NB4 (cell line): Measurements from ENCODE around the gene PHPT1.
"Not testable (repeated sequence)": the region's sequence is repeated elsewhere in the genome, so short reads cannot be mapped to it uniquely, and the experiment has no call there.

ENCODE experiments used
- DNase-seq: peaks from one replicate; pipeline ENCODE4 v3.0.0; 2010; ENCODE audit warnings: low read depth
- H3K4me3 ChIP-seq: one replicate; pipeline ENCODE4 v1.5.1; 2011; ENCODE audit warnings: mild to moderate bottlenecking, low read depth, low read length, moderate library complexity
- CTCF ChIP-seq: IDR thresholded peaks from one replicate; pipeline ENCODE4 v1.5.1; 2012; ENCODE audit warnings: low read depth, low read length
- MYC ChIP-seq: IDR thresholded peaks from 2 replicates; pipeline ENCODE4 v1.6.1; 2011; ENCODE audit warnings: low read depth, low read length
- POLR2A ChIP-seq: IDR thresholded peaks from 2 replicates; pipeline ENCODE4 v1.6.1; 2011; ENCODE audit warnings: mild to moderate bottlenecking; ENCODE audit not compliant: insufficient read length; ENCODE audit errors: extremely low read depth
- TF ChIP-seq, protein P1 (sequence below): IDR thresholded peaks from 2 replicates; pipeline ENCODE4 v1.6.1; 2011; ENCODE audit warnings: low read depth, low read length

PHPT1 gene

DNA sequence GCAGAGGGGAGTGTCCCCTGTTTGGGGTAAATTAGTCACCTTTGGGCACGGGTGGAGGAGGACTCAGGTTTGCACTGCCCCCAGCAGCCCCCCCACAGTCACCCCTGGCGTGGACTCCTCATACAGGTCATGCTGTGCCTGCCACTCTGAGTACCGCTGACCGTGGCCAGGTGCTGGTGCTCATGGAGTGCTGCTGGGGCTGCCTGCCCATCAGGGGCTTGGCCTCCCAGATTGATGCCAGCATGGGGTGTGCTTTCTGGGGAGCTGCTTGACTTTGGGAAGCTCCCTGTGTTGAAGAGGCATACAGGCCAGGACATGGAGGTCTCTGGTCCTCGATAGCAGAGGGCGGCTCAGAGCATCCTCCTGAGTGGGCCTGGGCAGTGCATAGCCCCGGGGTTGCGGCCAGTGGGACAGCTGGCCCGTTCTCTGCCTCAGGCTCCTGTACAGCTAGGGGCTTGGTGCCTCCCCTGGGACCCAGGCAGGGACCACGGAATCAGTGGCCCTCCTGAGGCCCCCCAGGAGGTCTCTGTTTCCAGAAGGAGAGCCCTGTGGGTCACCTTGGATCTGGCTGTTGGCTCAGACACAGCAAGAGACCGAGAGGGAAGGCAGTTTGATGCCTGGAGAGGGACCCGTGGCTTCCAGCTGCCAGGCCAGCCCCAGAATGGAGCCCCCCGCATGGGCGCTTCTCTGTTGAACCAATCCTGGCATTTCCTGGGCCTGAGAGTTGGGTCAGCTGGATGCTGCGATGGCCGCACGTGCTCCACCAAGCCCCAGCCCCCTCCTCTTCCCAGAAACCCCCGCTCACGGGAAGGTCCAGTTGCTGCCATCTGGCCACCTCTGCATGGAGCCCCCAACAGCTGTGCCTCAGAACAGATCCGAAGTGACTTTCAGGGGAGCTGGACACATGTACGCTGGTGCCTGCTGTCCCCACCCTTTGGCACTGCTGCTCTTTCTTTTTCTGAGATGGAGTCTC lies 13.0 kb upstream of the PHPT1 start:
- TF ChIP-seq CTCF (no peak), POLR2A (no peak), MYC (no peak)
- TF ChIP-seq, protein P1, sequence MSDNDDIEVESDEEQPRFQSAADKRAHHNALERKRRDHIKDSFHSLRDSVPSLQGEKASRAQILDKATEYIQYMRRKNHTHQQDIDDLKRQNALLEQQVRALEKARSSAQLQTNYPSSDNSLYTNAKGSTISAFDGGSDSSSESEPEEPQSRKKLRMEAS, result no peak
- H3K4me3 ChIP-seq, result no peak overlapping the region
- DNase-seq, result no peak

DNA sequence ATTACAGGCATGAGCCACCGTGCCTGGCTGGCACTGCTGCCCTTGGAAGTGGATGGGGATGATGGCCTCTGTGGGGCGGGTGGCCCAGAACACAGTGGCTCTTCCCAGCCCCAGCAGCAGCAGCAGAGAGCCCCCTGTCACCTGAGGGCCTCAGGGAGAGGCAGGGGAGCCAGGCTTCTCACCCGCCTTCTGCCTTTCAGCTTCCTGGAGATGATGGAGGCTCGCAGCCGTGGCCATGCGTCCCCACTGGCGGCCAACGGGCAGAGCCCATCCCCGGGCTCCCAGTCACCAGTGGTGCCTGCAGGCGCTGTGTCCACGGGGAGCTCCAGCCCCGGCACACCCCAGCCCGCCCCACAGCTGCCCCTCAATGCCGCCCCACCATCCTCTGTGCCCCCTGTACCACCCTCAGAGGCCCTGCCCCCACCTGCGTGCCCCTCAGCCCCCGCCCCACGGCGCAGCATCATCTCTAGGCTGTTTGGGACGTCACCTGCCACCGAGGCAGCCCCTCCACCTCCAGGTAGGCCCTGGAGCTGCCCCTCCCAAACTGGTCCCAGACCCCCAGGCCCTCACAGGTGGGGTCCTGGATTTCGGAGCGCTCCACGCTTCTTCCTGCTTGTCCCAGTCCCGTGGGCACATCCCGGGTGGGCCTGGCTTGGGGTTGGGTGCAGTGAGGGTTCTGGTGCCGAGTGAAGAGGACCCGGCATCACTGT lies 11.9 kb upstream of the PHPT1 start:
- H3K4me3 ChIP-seq, result no peak overlapping the region
- TF ChIP-seq CTCF, result no peak
- TF ChIP-seq, protein P1, result no peak
- no peak for DNase-seq

DNA sequence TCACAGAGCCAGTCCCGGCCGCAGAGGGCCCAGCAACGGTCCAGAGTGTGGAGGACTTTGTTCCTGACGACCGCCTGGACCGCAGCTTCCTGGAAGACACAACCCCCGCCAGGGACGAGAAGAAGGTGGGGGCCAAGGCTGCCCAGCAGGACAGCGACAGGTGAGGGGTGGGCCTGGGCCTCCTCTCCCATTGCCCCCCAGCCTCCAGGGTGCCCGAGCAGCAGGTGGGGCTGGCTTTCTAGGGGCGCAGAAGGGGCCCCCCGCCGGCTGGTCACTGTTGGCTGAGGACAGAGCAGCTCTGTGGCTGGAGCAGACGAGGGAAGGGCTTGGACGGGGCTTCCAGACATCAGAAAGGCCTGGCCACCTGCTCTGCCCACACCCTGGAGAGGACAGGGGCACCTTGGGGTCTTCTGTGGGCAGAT lies 11.3 kb upstream of the PHPT1 start:
- DNase-seq, H3K4me3 ChIP-seq: not testable (repeated sequence)

- no peak for TF ChIP-seq CTCF
- TF ChIP-seq POLR2A, result no peak
- TF ChIP-seq, protein P1, result no peak
- no peak for TF ChIP-seq MYC
- DNase-seq, result no peak
- no peak overlapping the region for H3K4me3 ChIP-seq
Measured at GRCh38 chr9:136838314-136839228, 10.6 kb upstream of the PHPT1 start.

GRCh38 chr9:136839229-136840139 lies 9.7 kb upstream of the PHPT1 start:
- no peak for DNase-seq
- TF ChIP-seq POLR2A (no peak), MYC (no peak), CTCF (no peak)
- TF ChIP-seq, protein P1, result no peak
- no peak overlapping the region for H3K4me3 ChIP-seq
